Measurements from ENCODE around the gene COL5A2.

Gene COL5A2

GRCh38 chr2:189124175-189124574 lies 55.4 kb downstream of the COL5A2 start:
- Histone ChIP-seq H2AFZ (ENCODE audit: low read depth, low read length) (no peak overlapping the region), H3K36me3 (replicated peaks; ENCODE audit: low read depth, low read length) (no peaks in the 10 kb centered on the region), H3K27ac (ENCODE audit: low read length) (no peak overlapping the region), H4K20me1 (ENCODE audit: insufficient read depth, low read length) (no peaks in the 10 kb centered on the region), H3K27me3 (ENCODE audit: low read depth, low read length) (no peaks in the 10 kb centered on the region), H3K9ac (ENCODE audit: low read length) (no peak overlapping the region), H3K9me3 (ENCODE audit: insufficient read depth, low read length) (no peaks in the 10 kb centered on the region), H3K4me1 (ENCODE audit: low read length) (no peaks in the 10 kb centered on the region), H3K4me3 (ENCODE audit: low read length) (no peak overlapping the region), H3K79me2 (ENCODE audit: low read length) (no peaks in the 10 kb centered on the region), H3K4me2 (ENCODE audit: low read length) (no peak overlapping the region)
- TF ChIP-seq CTCF (IDR thresholded peaks at IDR 0.05; ENCODE audit: low read depth, low read length) (no peak), EZH2phosphoT487 (IDR thresholded peaks at IDR 0.05; ENCODE audit: low read depth) (no peak)

- Histone ChIP-seq H3K27ac (ENCODE audit: low read length) (no peak overlapping the region), H3K9me3 (ENCODE audit: insufficient read depth, low read length) (no peaks in the 10 kb centered on the region), H2AFZ (ENCODE audit: low read depth, low read length) (no peak overlapping the region), H3K4me2 (ENCODE audit: low read length) (no peak overlapping the region), H3K79me2 (ENCODE audit: low read length) (no peaks in the 10 kb centered on the region), H4K20me1 (ENCODE audit: insufficient read depth, low read length) (no peaks in the 10 kb centered on the region), H3K4me1 (ENCODE audit: low read length) (no peaks in the 10 kb centered on the region), H3K4me3 (ENCODE audit: low read length) (no peak overlapping the region), H3K27me3 (ENCODE audit: low read depth, low read length) (no peaks in the 10 kb centered on the region), H3K36me3 (replicated peaks; ENCODE audit: low read depth, low read length) (no peaks in the 10 kb centered on the region), H3K9ac (ENCODE audit: low read length) (no peak overlapping the region)
- TF ChIP-seq EZH2phosphoT487 (IDR thresholded peaks at IDR 0.05; ENCODE audit: low read depth) = no peak
- no peak for TF ChIP-seq CTCF (IDR thresholded peaks at IDR 0.05; ENCODE audit: low read depth, low read length)
Observed at GRCh38 chr2:189118386-189118785, 61.2 kb downstream of the COL5A2 start.

DNA sequence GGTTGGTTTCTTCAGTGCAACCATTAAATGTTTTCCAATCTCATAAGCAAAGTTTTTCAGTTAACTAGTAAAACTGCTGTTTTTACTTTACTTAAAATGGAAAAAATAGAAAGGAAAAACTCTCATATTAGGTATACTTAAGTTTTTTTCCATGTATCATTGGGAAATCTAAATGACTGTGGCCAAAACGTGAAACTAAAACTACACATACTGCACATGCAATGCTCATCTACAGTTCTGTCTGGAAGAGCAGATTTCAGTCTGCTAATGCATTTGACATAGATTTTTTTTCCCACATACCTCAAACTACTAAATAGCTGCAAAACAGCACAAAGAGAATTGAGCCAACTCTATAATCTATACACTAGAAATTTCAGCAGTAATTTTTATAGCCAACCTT lies 62.6 kb downstream of the COL5A2 start:
- Histone ChIP-seq H3K36me3 (replicated peaks; ENCODE audit: low read depth, low read length) (no peaks in the 10 kb centered on the region), H3K4me2 (ENCODE audit: low read length) (no peak overlapping the region), H3K27ac (ENCODE audit: low read length) (no peak overlapping the region), H4K20me1 (ENCODE audit: insufficient read depth, low read length) (no peaks in the 10 kb centered on the region), H3K27me3 (ENCODE audit: low read depth, low read length) (no peaks in the 10 kb centered on the region), H3K79me2 (ENCODE audit: low read length) (no peaks in the 10 kb centered on the region), H3K4me1 (ENCODE audit: low read length) (no peaks in the 10 kb centered on the region), H3K9ac (ENCODE audit: low read length) (no peak overlapping the region), H3K4me3 (ENCODE audit: low read length) (no peak overlapping the region), H2AFZ (ENCODE audit: low read depth, low read length) (no peak overlapping the region), H3K9me3 (ENCODE audit: insufficient read depth, low read length) (no peaks in the 10 kb centered on the region)
- no peak for TF ChIP-seq CTCF (IDR thresholded peaks at IDR 0.05; ENCODE audit: low read depth, low read length)
- TF ChIP-seq EZH2phosphoT487 (IDR thresholded peaks at IDR 0.05; ENCODE audit: low read depth) = no peak

- Histone ChIP-seq H3K9ac (ENCODE audit: low read length) (no peak overlapping the region), H3K27ac (ENCODE audit: low read length) (no peak overlapping the region), H3K4me3 (ENCODE audit: low read length) (no peak overlapping the region), H2AFZ (ENCODE audit: low read depth, low read length) (peak overlapping the region; percentile 67), H3K36me3 (replicated peaks; ENCODE audit: low read depth, low read length) (no peaks in the 10 kb centered on the region), H3K9me3 (ENCODE audit: insufficient read depth, low read length) (no peaks in the 10 kb centered on the region), H3K4me2 (ENCODE audit: low read length) (no peak overlapping the region), H3K79me2 (ENCODE audit: low read length) (no peaks in the 10 kb centered on the region), H3K4me1 (ENCODE audit: low read length) (no peaks in the 10 kb centered on the region), H4K20me1 (ENCODE audit: insufficient read depth, low read length) (no peaks in the 10 kb centered on the region), H3K27me3 (ENCODE audit: low read depth, low read length) (no peaks in the 10 kb centered on the region)
- no peak for TF ChIP-seq EZH2phosphoT487 (IDR thresholded peaks at IDR 0.05; ENCODE audit: low read depth)
- TF ChIP-seq CTCF (IDR thresholded peaks at IDR 0.05; ENCODE audit: low read depth, low read length) = no peak
Observed at GRCh38 chr2:189116087-189116486, 63.5 kb downstream of the COL5A2 start.
